Transverse colon (tissue), 3 donors: ENCODE results near the gene OSBPL3.

ENCODE experiments used
- EP300 ChIP-seq: sonication (generic); formaldehyde crosslinking; IDR thresholded peaks from one replicate; pipeline ENCODE4 v1.6.1; 2017; ENCODE audit warnings: antibody characterized with exemption, low read depth
- TF ChIP-seq, protein P1 (sequence below), 5 experiments: fragments of 200-600 bp in 3 of 5; fragments of 450-650 bp in 2 of 5; sonication (generic) in 3 of 5; IDR thresholded peaks; 1 replicate in 2 of 5; 2 replicates in 3 of 5; pipeline ENCODE4 v1.5.1; 2016 to 2017; ENCODE audit warnings: antibody characterized with exemption in 5 of 5, inconsistent platforms in 3 of 5, mild to moderate bottlenecking in 2 of 5, moderate library complexity in 1 of 5

DNA sequence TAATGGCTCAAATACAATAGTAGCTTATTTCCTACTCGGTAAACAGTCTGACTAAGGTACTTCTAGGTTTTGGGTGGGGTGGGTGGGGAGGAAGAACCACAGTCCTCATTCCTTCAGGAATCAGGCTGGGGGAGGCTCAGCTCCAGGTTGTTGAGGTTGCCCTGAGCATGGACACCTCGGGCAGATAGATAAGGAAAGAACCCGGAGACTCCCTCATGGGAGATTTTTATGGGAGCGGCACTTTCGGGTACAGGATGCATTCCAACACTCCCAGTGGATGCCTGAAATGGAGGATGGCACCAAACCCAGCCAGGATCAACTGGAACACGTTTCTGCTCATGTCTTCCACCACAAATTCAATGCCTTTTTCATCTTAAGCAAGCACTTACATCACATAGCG lies 217.2 kb downstream of the OSBPL3 start:
- no peak for TF ChIP-seq EP300
- TF ChIP-seq, protein P1, sequence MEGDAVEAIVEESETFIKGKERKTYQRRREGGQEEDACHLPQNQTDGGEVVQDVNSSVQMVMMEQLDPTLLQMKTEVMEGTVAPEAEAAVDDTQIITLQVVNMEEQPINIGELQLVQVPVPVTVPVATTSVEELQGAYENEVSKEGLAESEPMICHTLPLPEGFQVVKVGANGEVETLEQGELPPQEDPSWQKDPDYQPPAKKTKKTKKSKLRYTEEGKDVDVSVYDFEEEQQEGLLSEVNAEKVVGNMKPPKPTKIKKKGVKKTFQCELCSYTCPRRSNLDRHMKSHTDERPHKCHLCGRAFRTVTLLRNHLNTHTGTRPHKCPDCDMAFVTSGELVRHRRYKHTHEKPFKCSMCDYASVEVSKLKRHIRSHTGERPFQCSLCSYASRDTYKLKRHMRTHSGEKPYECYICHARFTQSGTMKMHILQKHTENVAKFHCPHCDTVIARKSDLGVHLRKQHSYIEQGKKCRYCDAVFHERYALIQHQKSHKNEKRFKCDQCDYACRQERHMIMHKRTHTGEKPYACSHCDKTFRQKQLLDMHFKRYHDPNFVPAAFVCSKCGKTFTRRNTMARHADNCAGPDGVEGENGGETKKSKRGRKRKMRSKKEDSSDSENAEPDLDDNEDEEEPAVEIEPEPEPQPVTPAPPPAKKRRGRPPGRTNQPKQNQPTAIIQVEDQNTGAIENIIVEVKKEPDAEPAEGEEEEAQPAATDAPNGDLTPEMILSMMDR (IDR thresholded peaks at IDR 0.05): no peak
